K562 (cell line): ENCODE measurements around the gene MFSD11. TPM values are rescaled to one million over a fixed set of nuclear protein-coding genes. Genes with fewer than 3 reads are reported as not detected.
A peak's percentile ranks its signal among the peaks of the same experiment; 100 is the strongest.

Source experiments
- AFF4 ChIP-seq: sonication (generic); formaldehyde crosslinking; IDR thresholded peaks from 2 replicates; pipeline ENCODE4 v1.8.0; 2023; ENCODE audit warnings: mild to moderate bottlenecking, missing genetic modification reagents
- CEBPB ChIP-seq: fragments of 450-650 bp; IDR thresholded peaks from 2 replicates; pipeline ENCODE4 v1.6.1; 2016; ENCODE audit warnings: missing genetic modification characterization, missing compliant biosample characterization
- CTCFL ChIP-seq: IDR thresholded peaks from 2 replicates; pipeline ENCODE4 v1.6.1; 2011; ENCODE audit warnings: borderline replicate concordance, low read depth, mild to moderate bottlenecking, moderate library complexity, low read length; ENCODE audit not compliant: insufficient read depth, poor library complexity, severe bottlenecking
- ELF2 ChIP-seq: fragments of 250-450 bp; sonication (Bioruptor Pico); IDR thresholded peaks from 2 replicates; pipeline ENCODE4 v1.5.0; 2021; ENCODE audit warnings: mild to moderate bottlenecking
- KDM2B ChIP-seq: fragments of 250-450 bp; sonication (Bioruptor Pico); IDR thresholded peaks from 2 replicates; pipeline ENCODE4 v1.8.0; 2021; ENCODE audit warnings: mild to moderate bottlenecking, moderate library complexity
- NELFE ChIP-seq: IDR thresholded peaks from 2 replicates; pipeline ENCODE4 v1.6.1; 2011; ENCODE audit warnings: mild to moderate bottlenecking; ENCODE audit not compliant: insufficient read depth, insufficient read length
- OTX1 ChIP-seq: fragments of 450-650 bp; formaldehyde crosslinking; IDR thresholded peaks from 2 replicates; pipeline ENCODE4 v1.4.0; 2022; ENCODE audit warnings: mild to moderate bottlenecking
- PCBP2 ChIP-seq: fragments of 200-400 bp; formaldehyde crosslinking; IDR thresholded peaks from 2 replicates; pipeline ENCODE4 v1.6.1; 2018; ENCODE audit warnings: low read length, low read depth, mild to moderate bottlenecking, moderate library complexity; ENCODE audit not compliant: poor library complexity, severe bottlenecking
- SETDB1 ChIP-seq: IDR thresholded peaks from one replicate; pipeline ENCODE4 v1.6.1; 2012; ENCODE audit warnings: low read length, control low read depth, inconsistent platforms
- STAT6 ChIP-seq: sonication (generic); formaldehyde crosslinking; IDR thresholded peaks from 2 replicates; pipeline ENCODE4 v1.8.1; 2023; ENCODE audit warnings: mild to moderate bottlenecking, missing genetic modification reagents
- TCF15 ChIP-seq: fragments of 250-450 bp; sonication (Bioruptor Pico); IDR thresholded peaks from 2 replicates; pipeline ENCODE4 v1.8.0; 2022; ENCODE audit warnings: moderate library complexity, mild to moderate bottlenecking, inconsistent platforms
- XRCC3 ChIP-seq: fragments of 450-650 bp; IDR thresholded peaks from 2 replicates; pipeline ENCODE4 v1.6.1; 2017; ENCODE audit warnings: mild to moderate bottlenecking, moderate library complexity
- ZBTB5 ChIP-seq: fragments of 450-650 bp; IDR thresholded peaks from 2 replicates; pipeline ENCODE4 v1.6.1; 2017; ENCODE audit warnings: antibody characterized with exemption
- ZNF140 ChIP-seq: fragments of 250-450 bp; sonication (Bioruptor Pico); IDR thresholded peaks from 2 replicates; pipeline ENCODE4 v1.8.0; 2021; ENCODE audit warnings: moderate library complexity, mild to moderate bottlenecking, inconsistent platforms
- ZNF780A ChIP-seq: fragments of 250-450 bp; sonication (Bioruptor Pico); IDR thresholded peaks from 2 replicates; pipeline ENCODE4 v1.5.0; 2021; ENCODE audit warnings: mild to moderate bottlenecking
- polyA plus RNA-seq, 8 experiments: library from polyadenylated mRNA; depleted of rRNA in 4 of 8; stranded (reverse) in 5 of 8; unstranded in 3 of 8; fragments of >200 nt; fragmentation: Nextera tagmentation in 2 of 8; fragmentation: Illumina TruSeq in 1 of 8; extraction: Ambion mirVana in 2 of 8; extraction: Trizol in 1 of 8; gene quantifications; 2 replicates each; pipeline versions ENCODE4 v1.2.1 to v1.2.3, GENCODE V29; 2011 to 2014; ENCODE audit warnings: inconsistent platforms in 1 of 8, missing spikeins in 1 of 8
- total RNA-seq, 7 experiments: library from RNA; depleted of rRNA in 6 of 7; stranded (reverse); fragments of >200 nt in 6 of 7; fragmentation: Illumina TruSeq in 2 of 7; extraction: Trizol in 2 of 7; gene quantifications; 2 replicates each; pipeline versions ENCODE4 v1.2.1 to v1.2.3, GENCODE V29; 2011 to 2021; ENCODE audit warnings: low replicate concordance in 1 of 7

The MFSD11 gene
- total and polyA plus RNA-seq, 9 of the 15 experiments (the other 6 are each of a cell fraction or from before 2014, with no cell fraction given) = 14.4 to 24.5 (median 19.9) TPM

- TF ChIP-seq XRCC3 (no peak), ZNF140 (no peak), KDM2B (CRISPR knock-in tag) (0 out of 2 replicates have a peak, but pooled peaks have one; percentile 55), ELF2 (CRISPR knock-in tag) (peak; percentile 73; the same call in 1 of the 2 replicates), PCBP2 (no peak), SETDB1 (no peak), CTCFL (no peak), OTX1 (CRISPR knock-in tag) (no peak; the same call in 1 of the 2 replicates), ZNF780A (CRISPR knock-in tag) (no peak), NELFE (peak; percentile 98), AFF4 (CRISPR knock-in tag) (peak; percentile 99), TCF15 (no peak), ZBTB5 (no peak), CEBPB (tag) (no peak), STAT6 (CRISPR knock-in tag) (peak; percentile 85; the same call in 1 of the 2 replicates)
Measured at GRCh38 chr17:76737082-76737675, 740 bp upstream of the MFSD11 start, which contains the start of gene SRSF2 (continued).
